ENCODE measurements around the gene JOSD1. TPM values are rescaled to one million over a fixed set of nuclear protein-coding genes. Genes with fewer than 3 reads are reported as not detected.

Gene JOSD1
- total and polyA plus RNA-seq, 12 donors = 9.6 to 37.3 (median 21.8) TPM

DNA sequence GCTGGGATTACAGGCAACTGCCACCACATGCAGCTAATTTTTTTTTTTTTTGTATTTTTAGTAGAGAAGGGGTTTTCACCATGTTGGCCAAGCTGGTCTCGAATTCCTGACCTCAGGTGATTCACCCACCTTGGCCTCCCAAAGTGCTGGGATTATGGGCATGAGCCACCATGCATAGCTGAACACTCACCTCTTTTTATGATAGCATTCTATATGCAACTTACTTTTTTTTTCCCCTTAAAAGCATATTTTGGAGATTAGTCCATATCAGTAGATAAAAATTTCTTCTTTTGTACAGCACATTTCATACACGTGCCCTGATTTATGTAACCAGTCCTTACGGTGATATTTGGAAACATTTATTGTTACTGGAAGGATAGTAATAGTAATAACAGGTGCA is 19.6 kb upstream of the JOSD1 start:
- TF ChIP-seq, protein P1, sequence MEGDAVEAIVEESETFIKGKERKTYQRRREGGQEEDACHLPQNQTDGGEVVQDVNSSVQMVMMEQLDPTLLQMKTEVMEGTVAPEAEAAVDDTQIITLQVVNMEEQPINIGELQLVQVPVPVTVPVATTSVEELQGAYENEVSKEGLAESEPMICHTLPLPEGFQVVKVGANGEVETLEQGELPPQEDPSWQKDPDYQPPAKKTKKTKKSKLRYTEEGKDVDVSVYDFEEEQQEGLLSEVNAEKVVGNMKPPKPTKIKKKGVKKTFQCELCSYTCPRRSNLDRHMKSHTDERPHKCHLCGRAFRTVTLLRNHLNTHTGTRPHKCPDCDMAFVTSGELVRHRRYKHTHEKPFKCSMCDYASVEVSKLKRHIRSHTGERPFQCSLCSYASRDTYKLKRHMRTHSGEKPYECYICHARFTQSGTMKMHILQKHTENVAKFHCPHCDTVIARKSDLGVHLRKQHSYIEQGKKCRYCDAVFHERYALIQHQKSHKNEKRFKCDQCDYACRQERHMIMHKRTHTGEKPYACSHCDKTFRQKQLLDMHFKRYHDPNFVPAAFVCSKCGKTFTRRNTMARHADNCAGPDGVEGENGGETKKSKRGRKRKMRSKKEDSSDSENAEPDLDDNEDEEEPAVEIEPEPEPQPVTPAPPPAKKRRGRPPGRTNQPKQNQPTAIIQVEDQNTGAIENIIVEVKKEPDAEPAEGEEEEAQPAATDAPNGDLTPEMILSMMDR (IDR thresholded peaks at IDR 0.05) = no peak
- no peaks in the 10 kb centered on the region for H3K27me3 ChIP-seq
- 93% methylated on average over 3 of the region's 3 CpGs for WGBS, 2 donors
- peaks cover 0 to 16% (median 6%) of the 10 kb centered on the region in 9 donors for H3K4me1 ChIP-seq
- H3K27ac ChIP-seq = no peak overlapping the region
- H3K36me3 ChIP-seq = peaks cover 0 to 100% (median 55%) of the 10 kb centered on the region in 9 donors
- no peaks in the 10 kb centered on the region for H3K9me3 ChIP-seq
- intact Hi-C loops (cut with DNase I) = no loop called here
- DNase-seq (no peak), ATAC-seq (no peak)
- no peak overlapping the region for H3K4me3 ChIP-seq

DNA sequence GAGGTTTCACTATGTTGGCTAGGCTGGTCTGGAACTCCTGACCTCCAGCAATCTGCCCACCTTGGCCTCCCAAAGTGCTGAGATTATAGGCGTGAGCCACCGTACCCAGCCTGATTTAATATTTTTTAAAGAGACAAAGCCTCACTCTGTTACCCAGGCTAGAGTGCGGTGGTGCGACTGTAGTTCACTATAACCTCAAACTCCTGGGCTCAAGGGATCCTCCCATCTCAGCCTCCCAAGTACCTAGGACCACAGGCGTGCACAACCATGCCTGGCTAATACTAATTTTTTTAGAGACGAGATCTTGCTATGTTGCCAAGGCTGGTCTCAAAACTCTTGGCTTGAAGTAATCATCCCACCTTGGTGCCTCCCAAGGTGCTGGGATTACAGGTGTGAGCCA is 18.5 kb upstream of the JOSD1 start:
- Histone ChIP-seq H3K4me1 (peaks cover 0 to 27% (median 16%) of the 10 kb centered on the region in 9 donors), H3K9me3 (no peaks in the 10 kb centered on the region), H3K27ac (no peak overlapping the region), H3K4me3 (no peak overlapping the region), H3K36me3 (peaks cover 0 to 94% (median 47%) of the 10 kb centered on the region in 9 donors), H3K27me3 (no peaks in the 10 kb centered on the region)
- TF ChIP-seq, protein P1 (IDR thresholded peaks at IDR 0.05) = no peak
- DNase-seq (no peak), ATAC-seq (no peak)
- 94 to 95% methylated on average over 6 of the region's 6 CpGs for WGBS, 2 donors
- intact Hi-C loops (cut with DNase I) = loop anchor here in 1 of 10 donors (5.0 kb wide), 1 partner anchor 33 kb away; no protein-coding TSS in a partner anchor

- TF ChIP-seq, protein P1 (IDR thresholded peaks at IDR 0.05) = peak in 8 of 9 donors; percentile 31 to 50 (median 38)
- WGBS, 2 donors = 42 to 46% methylated on average over 6 of the region's 6 CpGs
- intact Hi-C loops (cut with DNase I) = loop anchor here in 1 of 10 donors (5.0 kb wide), 1 partner anchor 34 kb away; no protein-coding TSS in a partner anchor
- peak in 6 of 8 donors; percentile 51 to 89 (median 67) for ATAC-seq
- Histone ChIP-seq H3K4me1 (peaks cover 3 to 35% (median 22%) of the 10 kb centered on the region in 9 donors), H3K27ac (peak overlapping the region in 2 of 10 donors; percentile 5 to 8), H3K9me3 (no peaks in the 10 kb centered on the region), H3K27me3 (no peaks in the 10 kb centered on the region), H3K36me3 (peaks cover 0 to 87% (median 39%) of the 10 kb centered on the region in 9 donors), H3K4me3 (no peak overlapping the region)
- no peak for DNase-seq
Observed at GRCh38 chr22:38718414-38718813, 17.7 kb upstream of the JOSD1 start.

DNA sequence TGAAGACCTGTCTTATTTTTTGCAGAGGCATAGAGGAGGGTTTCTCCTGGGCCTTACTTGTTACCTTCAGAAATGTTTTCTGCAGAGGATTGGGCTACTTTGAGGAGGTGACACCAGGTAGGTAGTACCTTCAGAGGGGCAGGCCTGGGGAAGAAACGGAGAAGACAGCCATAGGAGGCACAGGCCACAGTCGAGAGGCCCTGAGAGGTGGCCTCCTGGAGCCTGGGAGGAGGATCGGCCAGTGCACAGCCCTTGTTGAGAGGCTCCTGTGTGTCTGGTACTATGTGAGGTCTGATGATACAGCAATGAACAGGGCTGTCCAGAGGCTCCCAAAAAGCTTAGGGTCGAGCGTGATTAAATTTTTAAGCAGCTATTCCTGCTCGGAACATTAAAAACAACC is 16.5 kb upstream of the JOSD1 start:
- intact Hi-C loops (cut with DNase I) = loop anchor here in 1 of 10 donors (5.0 kb wide), 1 partner anchor 35 kb away; no protein-coding TSS in a partner anchor
- Histone ChIP-seq H3K36me3 (peaks cover 0 to 81% (median 29%) of the 10 kb centered on the region in 9 donors), H3K27me3 (no peaks in the 10 kb centered on the region), H3K4me3 (no peak overlapping the region), H3K4me1 (peaks cover 3 to 47% (median 32%) of the 10 kb centered on the region in 9 donors), H3K27ac (no peak overlapping the region), H3K9me3 (no peaks in the 10 kb centered on the region)
- ATAC-seq (no peak), DNase-seq (no peak)
- 83 to 93% methylated on average over 6 of the region's 6 CpGs for WGBS, 2 donors
- TF ChIP-seq, protein P1 (IDR thresholded peaks at IDR 0.05) = no peak

Measured in heart right ventricle (tissue), 16 donors.